Daoy (cell line): Measurements from ENCODE around the gene NRXN2. TPM values are rescaled to one million over a fixed set of nuclear protein-coding genes. Genes with fewer than 3 reads are reported as not detected.

ENCODE experiments used
- DNase-seq: peaks from one replicate; pipeline ENCODE4 v3.0.0-alpha.2; 2015; ENCODE audit warnings: low read depth
- total RNA-seq: library from RNA; depleted of rRNA; stranded (reverse); fragments of >200 nt; shearing (Covaris generic); gene quantifications from 2 replicates; pipeline ENCODE4 v1.2.3, GENCODE V29; 2014

Gene NRXN2
- total RNA-seq, 1 experiment from 2014 or later = 20.9 TPM

DNA sequence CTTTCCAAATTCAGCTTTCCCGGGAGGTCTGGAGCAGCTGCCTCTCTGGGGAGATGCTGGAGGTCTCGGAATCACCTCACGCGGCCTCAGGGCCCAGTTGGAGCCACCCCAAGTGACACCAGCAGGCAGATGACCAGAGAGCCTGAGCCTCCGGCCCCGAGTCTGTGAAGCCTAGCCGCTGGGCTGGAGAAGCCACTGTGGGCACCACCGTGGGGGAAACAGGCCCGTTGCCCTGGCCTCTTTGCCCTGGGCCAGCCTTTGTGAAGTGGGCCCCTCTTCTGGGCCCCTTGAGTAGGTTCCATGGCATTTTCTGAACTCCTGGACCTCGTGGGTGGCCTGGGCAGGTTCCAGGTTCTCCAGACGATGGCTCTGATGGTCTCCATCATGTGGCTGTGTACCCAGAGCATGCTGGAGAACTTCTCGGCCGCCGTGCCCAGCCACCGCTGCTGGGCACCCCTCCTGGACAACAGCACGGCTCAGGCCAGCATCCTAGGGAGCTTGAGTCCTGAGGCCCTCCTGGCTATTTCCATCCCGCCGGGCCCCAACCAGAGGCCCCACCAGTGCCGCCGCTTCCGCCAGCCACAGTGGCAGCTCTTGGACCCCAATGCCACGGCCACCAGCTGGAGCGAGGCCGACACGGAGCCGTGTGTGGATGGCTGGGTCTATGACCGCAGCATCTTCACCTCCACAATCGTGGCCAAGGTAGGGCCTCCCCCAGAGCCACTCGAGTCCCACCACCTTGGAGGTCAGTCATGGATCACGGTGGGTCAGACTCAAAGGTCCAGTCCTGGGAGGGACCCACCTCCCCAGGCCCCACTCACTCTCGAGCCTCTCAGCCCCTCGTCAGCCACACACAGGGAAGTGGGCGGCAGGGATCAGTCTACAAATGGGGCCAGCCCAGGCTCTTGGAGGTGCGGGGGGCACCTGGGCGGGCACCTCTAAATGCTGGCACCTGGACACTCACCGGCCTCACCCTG, 131.5 kb downstream of the NRXN2 start:
- no peak for DNase-seq

GRCh38 chr11:64590763-64591221, 132.2 kb downstream of the NRXN2 start, which contains the start of gene SLC22A12:
SLC22A12 (plus strand) TSS chr11:64591220; CDS start chr11:64591557, 337 bp downstream.
- DNase-seq = no peak

DNA sequence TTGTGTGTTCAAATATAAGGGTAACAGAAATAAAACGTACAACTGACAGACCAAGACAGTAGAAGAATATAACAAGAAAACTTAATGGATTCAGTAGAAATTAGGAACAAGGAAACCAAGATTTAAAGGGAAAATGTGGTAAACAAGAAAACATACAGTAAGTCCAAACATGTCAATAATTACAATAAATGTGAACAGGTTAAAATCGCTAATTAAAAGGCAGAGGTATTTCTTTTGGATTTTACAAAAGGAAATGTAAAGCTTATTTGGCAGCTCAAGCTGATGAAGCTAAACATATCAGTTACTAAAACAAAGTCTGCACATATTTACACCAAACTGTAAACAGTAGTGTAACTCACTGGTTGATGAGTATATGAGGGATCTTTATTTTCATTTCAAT, 134.3 kb downstream of the NRXN2 start:
- DNase-seq = no peak

GRCh38 chr11:64586366-64586765, 136.6 kb downstream of the NRXN2 start:
- DNase-seq = no peak

GRCh38 chr11:64585150-64585549, 137.8 kb downstream of the NRXN2 start:
- no peak for DNase-seq

DNA sequence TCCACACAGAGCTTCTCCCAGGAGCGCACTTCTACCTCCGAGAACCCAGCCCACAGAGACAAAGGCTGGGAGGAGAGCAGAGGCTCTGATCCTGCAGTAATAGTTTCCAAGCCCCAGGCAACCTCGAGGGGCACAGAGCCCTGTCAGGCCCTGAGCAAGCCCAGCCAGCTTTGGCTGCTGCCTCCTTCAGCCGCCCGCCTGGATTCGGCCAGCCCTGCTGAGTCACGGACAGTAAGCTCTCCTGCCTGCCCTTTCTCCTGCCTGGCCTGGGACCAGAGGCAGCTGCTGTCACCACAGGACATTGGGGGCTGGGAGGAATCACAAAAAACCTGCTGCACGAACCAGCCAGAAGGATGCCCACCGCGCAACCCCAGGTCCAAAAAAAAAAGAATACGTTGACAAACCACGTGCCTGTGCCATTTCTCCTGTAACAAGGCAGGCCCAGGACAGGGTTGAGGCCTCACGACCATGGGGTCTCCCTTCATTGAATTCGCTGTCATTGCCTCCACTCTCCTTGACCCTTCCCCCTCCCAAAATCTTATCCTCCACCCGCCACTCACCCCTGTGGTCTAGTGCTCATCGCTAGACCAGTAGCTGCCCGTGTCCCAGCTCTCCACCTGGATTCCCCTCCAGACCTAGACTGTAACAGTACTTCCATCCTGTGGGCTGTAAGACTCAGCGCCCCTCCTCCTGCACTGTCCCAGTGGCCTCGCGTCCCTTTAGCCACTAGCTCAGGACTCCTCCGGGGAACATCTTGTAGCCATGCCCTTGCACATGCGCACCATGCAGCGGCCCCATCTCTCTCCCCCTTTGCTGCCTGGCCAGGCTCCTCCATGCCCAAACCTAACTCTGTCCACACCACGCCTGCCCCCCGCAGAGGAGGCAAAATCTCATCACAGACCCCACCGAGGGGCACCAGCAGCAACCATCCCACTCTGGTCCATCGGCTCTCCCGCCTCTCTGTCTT, 139.4 kb downstream of the NRXN2 start:
- DNase-seq = peak; percentile 74

DNA sequence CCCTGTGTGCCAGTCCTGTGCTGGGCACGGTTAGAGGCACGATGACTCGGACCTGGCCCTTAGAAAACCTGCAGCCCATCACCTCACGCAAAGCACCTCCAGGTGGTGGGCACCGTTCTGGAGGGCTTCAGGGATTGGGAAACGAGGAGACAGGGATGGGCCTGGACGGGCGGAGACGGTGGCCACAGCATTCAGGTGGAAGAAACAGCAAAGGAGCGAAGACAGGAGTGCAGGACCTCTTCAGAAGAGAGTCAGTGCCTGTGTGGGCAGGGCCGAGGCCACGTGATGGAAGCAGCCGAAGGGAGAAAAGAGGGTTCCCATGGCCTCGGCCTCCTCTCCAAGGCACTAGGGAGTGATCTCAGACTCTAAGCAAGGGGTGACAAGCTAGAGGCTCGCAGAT, 140.1 kb downstream of the NRXN2 start:
- DNase-seq = no peak

DNA sequence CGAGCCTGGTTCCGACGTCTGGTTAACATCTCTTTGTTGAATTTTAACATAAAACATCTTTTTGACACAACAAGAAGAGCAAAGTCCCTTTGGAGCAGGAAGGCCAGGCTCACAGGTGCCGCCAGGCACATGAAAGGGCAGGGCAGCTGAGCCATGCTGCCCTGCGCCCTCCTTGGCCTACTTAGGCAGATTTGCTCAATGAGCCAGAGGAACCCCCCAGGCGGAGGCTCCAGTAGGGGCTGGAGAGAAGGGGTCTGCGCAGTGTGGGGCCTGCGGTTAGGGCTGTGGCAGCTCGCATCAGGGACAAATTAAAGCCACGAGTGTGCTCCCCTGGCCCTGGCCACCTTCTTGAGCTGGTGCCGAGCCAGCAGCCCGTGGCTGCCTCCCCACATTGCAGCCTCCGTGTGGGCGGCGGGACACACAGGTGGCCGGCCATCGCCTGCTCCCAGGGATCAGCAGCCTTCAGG, 141.9 kb downstream of the NRXN2 start:
- no peak for DNase-seq

- DNase-seq = no peak
Measured at GRCh38 chr11:64580412-64580811, 142.6 kb downstream of the NRXN2 start.

DNA sequence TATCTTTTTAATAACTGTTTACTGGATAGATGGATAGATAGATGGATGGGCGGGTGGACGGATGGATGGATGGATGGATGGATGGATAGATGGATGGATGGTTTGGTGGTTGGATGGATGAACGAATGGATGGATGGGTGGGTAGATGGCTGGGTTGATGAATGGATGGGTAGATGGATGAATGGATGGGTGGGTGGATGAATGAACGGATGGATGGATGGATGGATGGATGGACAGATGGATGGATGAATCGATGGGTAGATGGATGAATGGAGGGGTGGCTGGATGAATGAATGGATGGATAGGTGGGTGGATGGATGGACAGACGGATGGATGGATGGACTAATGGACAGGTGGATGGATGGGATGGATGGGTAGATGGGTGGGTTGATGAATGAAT, 145.8 kb downstream of the NRXN2 start:
- DNase-seq = no peak

DNA sequence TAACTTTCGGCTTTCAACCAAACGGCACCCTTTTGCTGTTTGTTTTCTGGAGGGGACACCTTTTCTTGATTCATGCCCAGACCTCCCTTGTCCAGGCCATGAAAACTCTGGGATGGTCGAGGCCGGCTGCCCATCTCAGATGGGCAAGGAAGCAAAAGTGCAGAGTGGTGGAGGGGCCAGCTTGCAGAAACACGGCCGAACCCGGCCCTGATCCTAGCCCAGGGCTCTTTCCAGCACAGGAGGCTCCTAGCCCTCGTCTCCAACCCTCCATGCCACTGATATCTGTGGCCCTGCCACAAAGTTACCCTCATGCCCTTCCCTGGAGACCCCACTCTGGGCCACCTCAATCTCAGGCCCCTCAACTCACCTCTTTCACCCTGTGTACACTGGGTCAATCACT, 150.9 kb downstream of the NRXN2 start:
- no peak for DNase-seq

DNA sequence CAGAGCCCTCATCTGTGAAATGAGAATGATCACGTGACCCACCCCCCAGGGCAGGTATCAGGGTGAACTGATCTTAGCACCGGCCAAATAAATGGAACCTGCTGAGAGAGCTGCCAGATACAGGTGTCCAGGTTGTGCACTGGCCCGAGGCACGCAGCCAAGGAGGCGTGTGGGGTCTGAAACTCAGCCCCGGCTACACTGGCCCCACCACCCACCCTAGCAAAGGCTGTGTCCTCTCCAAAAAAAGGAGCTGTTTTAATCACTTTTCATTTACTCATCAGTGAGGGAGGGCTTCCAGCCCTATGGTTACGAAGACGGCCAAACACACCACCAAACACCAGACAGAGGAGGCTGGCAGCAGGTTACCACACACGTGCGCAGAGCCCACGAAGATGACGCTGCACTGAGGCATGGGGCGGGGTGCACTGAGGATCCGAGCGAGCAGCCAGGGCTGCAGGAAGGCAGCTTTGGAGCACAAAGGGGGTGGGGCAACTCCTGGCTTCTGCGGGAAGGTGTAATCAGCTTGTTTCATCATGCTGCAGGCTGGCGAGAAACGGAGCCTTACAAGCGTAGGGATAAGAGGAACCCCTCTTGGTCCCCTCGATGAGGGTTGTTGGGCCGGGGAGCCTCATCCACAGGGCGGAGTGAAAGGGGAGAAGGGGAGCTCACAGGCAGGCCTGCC, 151.4 kb downstream of the NRXN2 start:
- peak; percentile 35 for DNase-seq

GRCh38 chr11:64571050-64571409, 152.0 kb downstream of the NRXN2 start:
- DNase-seq = no peak

DNA sequence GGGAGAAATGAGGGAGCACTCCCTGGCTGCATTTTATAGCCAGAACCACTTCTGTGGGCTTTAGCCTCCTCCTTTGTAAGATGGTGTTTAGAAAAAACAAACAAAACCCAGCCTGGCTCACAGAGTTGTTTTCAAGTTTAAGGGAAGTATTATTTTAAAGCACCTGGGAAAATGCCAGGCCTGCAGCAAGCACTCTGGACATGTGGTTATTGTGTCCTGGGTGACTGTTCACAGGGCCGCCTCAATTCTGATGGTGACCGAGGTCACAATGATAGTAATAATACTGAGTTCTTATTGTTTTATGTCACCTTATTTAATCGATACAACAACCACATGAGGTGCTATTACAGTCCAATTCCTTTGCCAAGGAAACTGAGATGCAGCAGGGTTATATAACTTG, 152.7 kb downstream of the NRXN2 start:
- no peak for DNase-seq

DNA sequence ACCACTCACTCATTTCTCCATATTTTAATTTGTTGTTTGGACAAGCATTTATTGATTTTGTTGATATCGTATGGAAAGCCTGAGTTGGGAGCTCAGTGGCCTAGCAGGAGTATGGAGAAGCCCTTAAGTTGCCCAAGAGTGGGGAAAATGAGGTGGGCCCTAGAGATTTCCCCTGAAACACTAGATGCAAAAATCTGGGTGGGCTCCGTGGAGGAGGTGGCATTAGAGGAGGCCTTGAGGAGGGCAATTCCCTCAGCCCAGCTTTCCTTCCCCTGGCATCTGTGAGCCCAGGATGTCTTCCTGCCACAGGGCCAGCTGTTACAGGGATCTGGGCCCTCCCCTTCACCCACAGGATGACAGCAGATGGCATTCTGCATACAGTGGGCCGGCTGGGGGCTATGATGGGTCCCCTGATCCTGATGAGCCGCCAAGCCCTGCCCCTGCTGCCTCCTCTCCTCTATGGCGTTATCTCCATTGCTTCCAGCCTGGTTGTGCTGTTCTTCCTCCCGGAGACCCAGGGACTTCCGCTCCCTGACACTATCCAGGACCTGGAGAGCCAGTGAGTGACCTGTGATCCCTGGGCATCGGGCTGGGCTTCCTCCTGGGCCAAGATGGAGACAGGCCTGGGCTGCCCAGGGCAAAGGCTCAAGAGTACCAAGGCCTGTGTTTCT, 153.6 kb downstream of the NRXN2 start:
- no peak for DNase-seq

GRCh38 chr11:64568584-64569140, 154.3 kb downstream of the NRXN2 start:
- no peak for DNase-seq

GRCh38 chr11:64568041-64568571, 154.9 kb downstream of the NRXN2 start:
- DNase-seq = no peak

- no peak for DNase-seq
Measured at GRCh38 chr11:64566915-64567891, 155.8 kb downstream of the NRXN2 start.
